ENCODE measurements around the gene LMAN2L.
A peak's percentile ranks its signal among the peaks of the same experiment; 100 is the strongest.
"Not testable (repeated sequence)": the region's sequence is repeated elsewhere in the genome, so short reads cannot be mapped to it uniquely, and the experiment has no call there.

The LMAN2L gene

DNA sequence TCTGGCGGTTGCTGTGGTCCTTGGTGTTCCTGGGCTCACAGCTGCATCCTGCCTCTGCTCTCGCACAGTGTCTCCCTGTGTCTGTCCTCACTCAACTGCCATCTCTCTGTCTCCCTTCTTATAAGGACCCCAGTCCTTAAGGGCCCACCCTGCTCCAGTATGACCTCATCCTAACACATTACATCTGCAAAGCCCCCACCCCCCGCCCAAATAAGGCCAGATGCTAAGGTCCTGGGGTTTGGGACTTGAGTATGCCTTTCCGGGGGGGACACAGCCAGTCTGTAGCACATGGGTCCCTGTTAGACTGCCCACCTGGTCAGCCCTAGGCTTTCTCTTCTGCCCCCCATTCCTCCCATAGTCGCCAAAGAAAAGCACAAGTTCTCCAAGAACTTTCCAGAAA lies 56.6 kb downstream of the LMAN2L start:
- no peak for DNase-seq (ENCODE audit: insufficient read length, low spot score)
- no peak for FAIRE-seq
- no peak for TF ChIP-seq POLR2A (IDR thresholded peaks at IDR 0.05; ENCODE audit: low read depth, low read length)

DNA sequence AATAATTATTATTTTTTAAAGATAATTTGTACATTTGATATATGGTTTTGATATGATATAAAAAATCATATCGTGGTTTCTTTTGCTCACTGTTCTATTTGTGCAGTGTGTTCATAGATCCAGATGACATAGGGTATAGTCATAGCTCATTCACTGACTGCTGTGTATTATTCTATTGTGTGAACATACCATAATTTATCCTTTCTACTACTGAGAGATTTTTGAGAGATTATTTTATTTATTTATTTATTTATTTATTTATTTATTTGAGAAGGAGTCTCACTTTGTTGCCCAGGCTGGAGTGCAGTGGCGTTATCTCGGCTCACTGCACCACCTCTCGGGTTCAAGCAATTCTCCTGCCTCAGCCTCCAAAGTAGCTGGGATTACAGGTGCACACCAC lies 58.3 kb downstream of the LMAN2L start:
- no peak for TF ChIP-seq POLR2A (IDR thresholded peaks at IDR 0.05; ENCODE audit: low read depth, low read length)
- DNase-seq (ENCODE audit: insufficient read length, low spot score) (no peak), FAIRE-seq (no peak)

DNA sequence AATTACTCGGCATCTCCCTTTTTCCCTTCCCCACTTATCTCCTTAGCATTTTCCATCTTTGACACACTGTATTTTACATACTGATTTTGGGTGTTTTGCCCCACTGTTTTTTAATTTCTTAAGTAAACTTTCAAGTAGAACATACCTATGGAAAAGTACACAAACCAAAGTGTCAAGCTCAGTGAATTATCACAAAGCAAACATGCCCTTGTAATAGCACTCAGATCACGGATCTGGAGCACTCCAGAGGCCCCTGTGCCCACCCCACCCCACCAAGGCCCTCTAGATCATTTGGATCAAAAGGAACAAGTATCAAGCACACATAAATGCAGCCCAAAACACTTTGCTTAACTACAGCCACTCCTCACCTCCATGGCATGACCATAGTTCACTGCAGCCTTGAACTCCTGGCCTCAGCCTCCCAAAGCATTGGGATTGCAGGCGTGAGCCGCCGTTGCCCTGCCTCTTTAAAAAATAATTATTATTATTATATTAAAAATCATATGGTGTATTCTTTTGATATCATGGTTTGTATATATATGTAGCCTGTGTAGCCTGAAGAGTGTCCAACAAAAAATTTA lies 59.2 kb downstream of the LMAN2L start:
- FAIRE-seq (no peak), DNase-seq (ENCODE audit: insufficient read length, low spot score) (no peak)
- TF ChIP-seq POLR2A (IDR thresholded peaks at IDR 0.05; ENCODE audit: low read depth, low read length), result no peak

DNA sequence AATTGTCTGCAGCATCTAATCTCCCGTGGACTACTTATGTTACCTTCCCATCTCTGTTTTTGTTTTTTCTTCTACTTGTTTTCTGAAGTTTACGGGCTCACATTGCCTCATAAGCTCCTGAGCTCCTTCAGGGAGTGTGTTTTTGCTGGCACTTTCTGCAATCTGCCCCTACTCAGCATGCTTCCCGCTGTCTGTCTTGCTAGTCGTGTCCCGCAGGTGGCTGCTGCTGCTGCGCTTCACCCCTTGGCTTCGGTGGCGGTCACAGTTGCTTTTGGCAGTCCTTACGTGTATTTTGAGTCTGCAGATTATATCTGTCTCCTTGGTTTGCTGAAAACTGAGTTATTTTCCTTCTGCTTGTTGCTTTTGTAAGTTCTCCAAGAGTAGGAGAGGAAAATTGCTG lies 60.0 kb downstream of the LMAN2L start:
- no peak for DNase-seq (ENCODE audit: insufficient read length, low spot score)
- TF ChIP-seq POLR2A (IDR thresholded peaks at IDR 0.05; ENCODE audit: low read depth, low read length), result no peak
- no peak for FAIRE-seq

DNA sequence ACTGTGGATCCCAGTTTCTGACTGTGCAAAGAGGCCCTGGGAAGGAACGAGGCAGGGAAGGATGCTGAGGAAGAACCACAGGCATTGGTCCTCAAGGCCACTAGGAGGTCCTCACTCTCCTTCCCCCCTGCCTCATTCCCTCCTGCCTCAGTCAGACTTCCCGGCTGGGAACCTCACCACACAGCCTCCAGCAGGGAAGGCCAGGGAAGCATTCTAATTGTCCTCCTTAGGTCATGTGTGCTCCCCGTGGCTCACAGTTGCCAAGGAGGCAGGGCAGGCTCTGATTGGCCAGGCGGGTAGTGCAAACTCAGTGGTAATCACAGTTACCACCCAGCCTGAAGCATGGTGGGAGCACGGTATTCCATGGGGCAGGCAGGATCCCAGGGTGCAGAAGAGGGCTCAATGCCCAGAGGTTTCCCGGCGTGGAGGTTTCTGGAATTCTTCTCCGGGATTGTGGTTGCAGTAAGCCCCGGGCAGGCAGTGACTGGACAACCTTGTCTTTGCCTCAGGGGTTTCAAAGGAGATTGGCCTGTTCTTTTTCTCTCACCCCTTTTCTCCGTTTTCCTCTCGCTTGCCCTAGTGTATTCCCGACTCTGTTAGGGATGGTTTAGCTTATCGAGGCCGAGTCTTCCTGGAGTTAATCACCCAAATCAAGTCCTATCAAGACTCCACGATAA lies 70.2 kb downstream of the LMAN2L start:
- TF ChIP-seq POLR2A (IDR thresholded peaks at IDR 0.05; ENCODE audit: low read depth, low read length), result no peak
- no peak for DNase-seq (ENCODE audit: insufficient read length, low spot score)
- no peak for FAIRE-seq

DNA sequence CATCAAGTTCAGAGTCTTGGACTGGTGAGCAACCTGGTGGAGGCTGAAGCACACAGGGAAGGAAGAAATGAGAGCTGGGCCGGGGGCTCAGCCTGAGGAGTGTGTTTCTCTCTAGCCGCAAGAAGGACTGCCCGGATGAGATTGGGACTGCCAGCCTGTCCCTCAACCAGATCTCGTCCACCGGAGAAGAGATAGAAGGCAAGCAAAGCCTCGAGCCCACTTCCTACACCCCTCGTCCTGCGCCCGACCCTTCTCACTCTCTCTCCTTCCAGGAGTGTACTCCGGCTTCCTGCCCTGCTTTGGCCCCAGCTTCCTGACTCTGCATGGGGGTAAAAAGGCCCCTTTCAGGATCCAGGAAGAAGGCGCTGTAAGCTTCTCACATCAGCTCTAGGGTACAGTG lies 71.1 kb downstream of the LMAN2L start:
- FAIRE-seq (no peak), DNase-seq (ENCODE audit: insufficient read length, low spot score) (no peak)
- no peak for TF ChIP-seq POLR2A (IDR thresholded peaks at IDR 0.05; ENCODE audit: low read depth, low read length)

DNA sequence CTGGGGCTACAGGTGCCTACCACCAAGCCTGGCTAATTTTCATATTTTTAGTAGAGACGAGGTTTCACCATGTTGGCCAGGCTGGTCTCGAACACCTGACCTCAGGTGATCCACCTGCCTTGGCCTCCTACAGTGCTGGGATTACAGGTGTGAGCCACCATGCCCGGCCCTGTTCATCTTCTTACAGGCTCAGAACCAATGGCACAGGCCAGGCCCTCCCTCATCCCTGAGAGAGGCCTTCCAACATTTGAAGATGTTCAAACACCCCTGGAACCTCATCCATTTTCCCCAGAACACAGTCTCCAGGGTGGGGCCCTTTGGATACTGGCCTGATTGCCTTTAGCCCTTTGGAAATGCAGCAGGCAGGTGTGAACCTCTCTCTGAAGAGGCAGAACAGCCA lies 74.1 kb downstream of the LMAN2L start:
- DNase-seq (ENCODE audit: insufficient read length, low spot score); FAIRE-seq: not testable (repeated sequence)

DNA sequence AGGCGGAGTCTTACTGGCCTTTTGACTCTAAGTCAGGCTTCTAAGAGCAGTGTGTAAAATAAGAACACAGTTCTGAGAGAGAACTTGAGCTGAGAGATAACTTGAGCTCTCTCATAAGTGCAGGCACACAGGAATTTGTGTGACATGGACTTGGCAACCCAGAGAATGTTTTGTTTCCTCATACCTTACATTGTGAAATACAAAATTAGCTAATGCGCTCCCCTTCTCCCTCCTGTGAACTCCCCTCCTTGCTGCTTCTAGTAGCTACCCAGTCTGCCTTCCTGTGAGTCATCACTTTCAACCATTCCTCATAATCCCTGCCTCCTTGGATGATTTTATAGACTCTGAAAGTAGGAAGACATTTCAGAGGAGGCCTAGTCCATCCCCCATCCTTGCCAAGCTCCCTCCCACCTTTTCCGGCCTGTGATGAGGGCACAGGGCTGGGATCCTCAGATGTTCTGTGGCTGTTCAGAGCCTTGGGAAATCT lies 74.7 kb downstream of the LMAN2L start:
- peak; percentile 21; the same call in 1 of the 2 replicates for TF ChIP-seq POLR2A (IDR thresholded peaks at IDR 0.05; ENCODE audit: low read depth, low read length)
- peak; percentile 89 for DNase-seq (ENCODE audit: insufficient read length, low spot score)
- FAIRE-seq, result peak; percentile 87

DNA sequence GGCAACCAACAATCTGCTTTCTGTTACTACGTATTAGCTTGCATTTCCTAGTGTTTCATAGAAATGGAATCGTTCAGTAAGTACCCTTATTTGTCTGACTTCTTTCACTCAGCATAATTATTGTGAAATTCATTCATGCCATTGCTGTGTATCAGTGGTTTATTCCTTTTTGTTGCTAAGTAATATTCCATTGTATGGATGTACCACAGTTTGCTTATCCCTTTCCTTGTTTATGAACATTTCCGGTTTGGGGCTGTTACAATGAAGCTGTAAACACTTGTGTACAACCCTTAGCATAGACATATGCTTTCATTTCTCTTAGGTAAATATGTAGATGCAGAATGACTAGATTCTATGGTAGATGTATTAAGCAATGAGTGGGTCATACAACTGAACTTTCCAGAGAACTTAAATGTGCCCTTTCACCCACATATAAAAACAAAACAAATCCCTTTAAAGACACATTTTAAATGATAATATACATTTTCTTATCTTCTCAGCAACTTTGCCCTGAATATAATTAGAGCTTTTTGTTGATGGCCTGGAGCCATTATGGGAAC lies 75.4 kb downstream of the LMAN2L start:
- TF ChIP-seq POLR2A (IDR thresholded peaks at IDR 0.05; ENCODE audit: low read depth, low read length), result no peak
- no peak for DNase-seq (ENCODE audit: insufficient read length, low spot score)
- no peak for FAIRE-seq

DNA sequence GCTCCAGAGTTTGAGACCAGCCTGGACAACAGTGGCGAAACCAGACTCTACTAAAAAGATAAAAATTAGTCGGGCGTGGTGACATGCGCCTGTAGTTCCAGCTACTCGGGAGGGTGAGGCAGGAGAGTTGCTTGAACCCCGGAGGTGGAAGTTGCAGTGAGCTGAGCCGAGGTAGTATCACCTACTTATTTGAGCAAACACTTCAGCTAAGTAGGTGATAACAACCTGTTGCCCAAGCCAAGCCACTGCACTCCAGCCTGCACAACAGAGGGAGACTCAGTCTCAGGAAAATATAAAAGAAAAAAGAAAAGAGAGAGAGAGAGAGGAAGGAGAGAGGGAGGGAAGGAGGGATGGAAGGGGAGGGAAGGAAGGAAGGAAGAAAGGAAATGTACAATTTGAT lies 76.0 kb downstream of the LMAN2L start:
- FAIRE-seq, result no peak

DNA sequence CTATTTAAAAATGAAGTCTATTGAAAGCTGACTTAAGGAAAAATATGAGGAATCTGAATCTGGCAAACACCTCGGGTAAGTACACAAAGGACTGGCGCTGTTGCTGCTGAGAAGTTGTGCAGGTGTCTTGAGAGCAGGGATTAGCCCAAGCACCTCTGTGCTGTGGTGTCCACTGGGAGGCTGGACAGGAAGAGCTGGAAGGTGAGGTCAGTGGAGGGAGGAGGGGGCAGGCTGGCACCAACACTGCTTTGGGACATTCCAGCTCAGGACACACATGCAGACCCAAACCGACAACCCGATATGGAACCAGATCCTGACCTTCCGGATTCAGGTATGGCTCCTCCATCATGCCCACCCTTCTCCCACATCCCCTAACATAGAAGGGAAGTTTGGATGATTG lies 76.7 kb downstream of the LMAN2L start:
- no peak for DNase-seq (ENCODE audit: insufficient read length, low spot score)
- FAIRE-seq, result no peak
- no peak for TF ChIP-seq POLR2A (IDR thresholded peaks at IDR 0.05; ENCODE audit: low read depth, low read length)

More for the DNA sequence above, 76.0 kb downstream of the LMAN2L start:
- no peak for DNase-seq (ENCODE audit: insufficient read length, low spot score)
- no peak for TF ChIP-seq POLR2A (IDR thresholded peaks at IDR 0.05; ENCODE audit: low read depth, low read length)

DNA sequence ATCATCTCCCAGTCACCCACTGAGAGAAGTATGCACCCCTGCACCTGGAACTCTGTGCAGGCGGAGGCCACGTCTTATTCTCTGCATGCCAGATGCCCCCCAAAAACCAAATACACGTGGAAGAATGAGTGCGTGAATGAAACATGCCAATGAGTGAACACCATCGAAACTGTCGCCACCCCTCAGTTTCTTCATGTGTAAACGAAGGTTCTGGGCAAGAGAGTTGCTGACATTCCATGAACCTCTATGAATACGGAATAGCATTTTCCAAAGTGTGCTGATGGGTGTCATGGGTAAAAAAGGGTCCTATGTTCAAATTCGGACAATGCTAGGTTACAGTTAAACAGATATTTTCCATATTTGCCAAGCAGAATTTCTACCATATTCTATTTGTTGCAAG lies 77.5 kb downstream of the LMAN2L start:
- no peak for DNase-seq (ENCODE audit: insufficient read length, low spot score)
- FAIRE-seq, result no peak
- no peak for TF ChIP-seq POLR2A (IDR thresholded peaks at IDR 0.05; ENCODE audit: low read depth, low read length)

DNA sequence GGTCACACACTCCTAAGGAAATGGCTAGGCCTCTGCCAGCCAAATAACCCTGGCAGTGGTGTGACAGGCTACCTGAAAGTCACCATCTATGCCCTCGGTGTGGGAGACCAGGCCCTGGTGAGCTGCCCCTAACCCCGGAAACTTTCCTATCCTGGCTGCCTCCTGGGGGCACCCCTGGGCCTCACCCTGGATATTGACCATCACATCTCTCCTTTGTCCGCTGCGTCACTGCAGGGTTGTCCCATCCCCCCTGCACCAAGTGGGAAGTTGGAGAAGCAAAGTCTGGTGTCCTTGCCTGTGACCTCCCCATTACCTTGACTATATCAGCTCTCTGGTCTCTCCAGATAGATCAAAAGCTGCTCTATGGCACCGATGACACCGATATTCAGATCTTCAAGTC lies 78.5 kb downstream of the LMAN2L start:
- DNase-seq (ENCODE audit: insufficient read length, low spot score), result no peak
- no peak for TF ChIP-seq POLR2A (IDR thresholded peaks at IDR 0.05; ENCODE audit: low read depth, low read length)
- FAIRE-seq, result no peak

DNA sequence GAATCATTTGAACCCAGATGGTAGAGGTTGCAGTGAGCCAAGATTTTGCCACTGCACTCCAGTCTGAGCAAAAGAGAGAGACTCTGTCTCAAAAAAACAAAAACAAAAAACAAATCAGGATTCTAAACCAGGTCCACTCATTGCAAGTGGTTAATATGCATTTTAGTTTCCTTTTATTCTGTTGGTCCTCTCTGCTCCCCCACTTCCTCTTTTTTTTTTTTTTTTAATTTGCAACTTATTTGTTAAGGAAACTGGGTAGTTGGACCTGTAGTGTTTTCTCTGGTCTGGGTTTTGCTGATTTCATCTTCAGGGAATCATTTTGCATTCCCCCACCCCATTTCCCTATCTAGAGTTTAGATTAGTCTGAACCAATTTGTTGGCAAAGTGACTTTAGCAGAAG lies 83.3 kb downstream of the LMAN2L start:
- DNase-seq (ENCODE audit: insufficient read length, low spot score) (no peak), FAIRE-seq (no peak)
- no peak for TF ChIP-seq POLR2A (IDR thresholded peaks at IDR 0.05; ENCODE audit: low read depth, low read length)
